ENCODE measurements around the gene CCSER1.

DNA sequence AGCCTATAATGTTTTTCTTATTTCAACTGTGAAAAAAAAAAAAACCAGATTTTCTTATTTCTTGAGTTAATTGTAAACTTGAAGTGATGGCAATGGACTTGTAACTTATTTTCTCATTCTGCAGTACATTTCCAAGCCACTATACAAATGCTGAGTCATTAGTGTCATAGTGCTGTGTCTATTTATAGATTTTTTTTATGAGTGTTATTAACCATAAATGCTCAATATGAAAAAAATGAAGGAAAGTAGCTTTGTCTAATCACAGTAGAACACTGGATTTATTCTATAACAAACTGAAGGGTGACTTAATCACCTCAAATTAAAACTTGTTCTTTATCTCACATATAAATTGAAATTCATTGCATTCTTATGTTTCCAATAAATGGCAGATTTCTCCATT is 718.6 kb downstream of the CCSER1 start:
- TF ChIP-seq FOXP2 (optimal IDR thresholded peaks at IDR 0.05; ENCODE audit: control extremely low read depth, extremely low read length, insufficient read depth) (no peak), EZH2 (IDR thresholded peaks at IDR 0.05) (no peak), POLR2AphosphoS5 (IDR thresholded peaks at IDR 0.05; ENCODE audit: borderline replicate concordance, low read depth, low read length) (no peak)

All from SK-N-MC (cell line).